Retinal pigment epithelial cell (primary cell): Measurements from ENCODE around the gene BCAS1.

Source experiments
- DNase-seq: peaks from one replicate; pipeline ENCODE4 v3.0.0-alpha.2; 2010; ENCODE audit warnings: low read depth
- H3K4me3 ChIP-seq: 2 replicates; pipeline ENCODE4 v1.5.1; 2011; ENCODE audit warnings: mild to moderate bottlenecking, low read length, control low read depth, moderate library complexity
- CTCF ChIP-seq: conservative IDR thresholded peaks from 2 replicates; pipeline ENCODE4 v1.5.1; 2011; ENCODE audit warnings: low read depth, low read length, control low read depth, inconsistent platforms

The BCAS1 gene

GRCh38 chr20:54048891-54049545, 21.4 kb downstream of the BCAS1 start:
- no peak for DNase-seq
- no peak overlapping the region for H3K4me3 ChIP-seq
- TF ChIP-seq CTCF: no peak

GRCh38 chr20:54048481-54048880, 21.9 kb downstream of the BCAS1 start:
- no peak for DNase-seq
- no peak overlapping the region for H3K4me3 ChIP-seq
- no peak for TF ChIP-seq CTCF

- DNase-seq: no peak
- TF ChIP-seq CTCF: no peak
- no peak overlapping the region for H3K4me3 ChIP-seq
Observed at GRCh38 chr20:54047720-54048119, 22.7 kb downstream of the BCAS1 start.

GRCh38 chr20:54047048-54047447, 23.3 kb downstream of the BCAS1 start:
- DNase-seq: no peak
- H3K4me3 ChIP-seq: no peak overlapping the region
- TF ChIP-seq CTCF: no peak

GRCh38 chr20:54044156-54044555, 26.2 kb downstream of the BCAS1 start:
- TF ChIP-seq CTCF: no peak
- no peak overlapping the region for H3K4me3 ChIP-seq
- DNase-seq: no peak

- no peak for TF ChIP-seq CTCF
- DNase-seq: no peak
- no peak overlapping the region for H3K4me3 ChIP-seq
Observed at GRCh38 chr20:54043076-54043967, 27.1 kb downstream of the BCAS1 start.

- H3K4me3 ChIP-seq: no peak overlapping the region
- no peak for DNase-seq
- TF ChIP-seq CTCF: no peak
Observed at GRCh38 chr20:54042021-54042420, 28.4 kb downstream of the BCAS1 start.
